HG03039 (cell line): ENCODE results near the gene GRM6.

Source experiments
- ATAC-seq: cut with Tn5 transposase; IDR thresholded peaks from one replicate; pipeline ENCODE4 v1.9.1; 2021; ENCODE audit warnings: mild to moderate bottlenecking, moderate library complexity; ENCODE audit not compliant: unreplicated experiment

The GRM6 gene

GRCh38 chr5:178984145-178985072 lies 10.7 kb downstream of the GRM6 start:
- no peak for ATAC-seq

GRCh38 chr5:178983728-178984127 lies 11.4 kb downstream of the GRM6 start:
- ATAC-seq = no peak

- ATAC-seq = no peak
Measured at GRCh38 chr5:178982941-178983340, 12.2 kb downstream of the GRM6 start.

- no peak for ATAC-seq
Measured at GRCh38 chr5:178981381-178981780, 13.7 kb downstream of the GRM6 start.

- no peak for ATAC-seq
Measured at GRCh38 chr5:178965465-178966055, 29.6 kb downstream of the GRM6 start.

- ATAC-seq = no peak
Measured at GRCh38 chr5:178941361-178941760, 53.8 kb downstream of the GRM6 start.

- no peak for ATAC-seq
Measured at GRCh38 chr5:178940569-178941360, 54.4 kb downstream of the GRM6 start, which contains the start of gene ZNF454. Gene ZNF454 (plus strand): TSS chr5:178941198. CDS start chr5:178942792, 1,594 bp downstream.

- no peak for ATAC-seq
Measured at GRCh38 chr5:178931846-178932760, 63.0 kb downstream of the GRM6 start.
